HG02571 (cell line): ENCODE results near the gene DNAI2.
A peak's percentile ranks its signal among the peaks of the same experiment; 100 is the strongest.
"Not testable (repeated sequence)": the region's sequence is repeated elsewhere in the genome, so short reads cannot be mapped to it uniquely, and the experiment has no call there.

ENCODE experiments used
- ATAC-seq: cut with Tn5 transposase; IDR thresholded peaks from one replicate; pipeline ENCODE4 v1.9.1; 2021; ENCODE audit warnings: mild to moderate bottlenecking, moderate library complexity; ENCODE audit not compliant: unreplicated experiment

Gene DNAI2

DNA sequence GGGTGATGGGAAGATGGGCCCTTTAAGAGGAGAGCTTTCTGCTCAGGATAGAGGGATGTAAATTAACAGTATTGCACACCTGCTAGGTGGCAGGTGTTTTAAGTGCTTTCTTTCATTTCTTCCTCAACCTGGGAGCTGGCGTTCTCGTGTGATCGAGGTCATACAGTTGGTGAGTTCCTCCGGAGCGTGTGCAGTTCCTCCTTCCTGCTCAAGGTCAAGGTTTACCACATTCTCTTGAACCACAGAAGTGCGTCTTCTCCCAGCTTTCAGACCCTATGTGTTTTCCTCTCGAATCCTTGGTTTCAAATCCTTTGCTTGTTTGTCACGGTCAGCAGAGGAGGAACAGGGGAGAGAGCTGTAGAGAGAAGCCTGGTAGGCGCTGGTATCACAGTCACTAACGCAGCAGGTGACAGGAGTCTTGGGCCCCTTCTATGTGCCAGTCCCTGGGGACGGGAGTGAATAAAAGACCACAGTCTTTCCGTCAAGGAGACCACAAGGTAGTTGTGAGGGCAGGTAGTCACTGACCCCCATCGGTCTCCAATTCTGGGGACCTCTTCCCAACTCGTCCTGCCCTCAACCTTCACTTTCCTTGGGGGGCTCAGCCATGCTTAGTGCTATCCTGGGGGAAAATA is 791 bp downstream of the DNAI2 start:
- no peak for ATAC-seq

DNA sequence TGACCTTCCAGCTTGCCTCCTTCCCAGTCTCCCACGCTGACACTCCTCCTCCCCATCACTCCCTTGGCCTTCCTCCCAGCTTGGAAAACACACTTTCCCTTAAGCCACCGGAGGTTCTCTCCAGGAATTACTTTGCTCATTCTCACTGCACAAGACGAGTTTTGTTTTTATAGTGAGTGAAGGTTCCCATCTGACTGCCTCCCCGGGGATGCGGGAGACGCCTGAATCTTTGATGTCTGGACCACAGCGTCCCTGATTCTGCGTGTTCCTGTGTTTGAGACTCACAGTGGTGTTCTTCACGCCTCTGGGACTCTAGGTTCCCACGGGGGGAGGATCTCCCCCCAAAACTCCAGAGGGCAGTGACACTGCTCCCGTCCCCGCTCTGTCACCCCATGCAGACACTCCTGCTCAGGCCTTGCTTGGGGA is 2.0 kb downstream of the DNAI2 start:
- ATAC-seq: no peak

DNA sequence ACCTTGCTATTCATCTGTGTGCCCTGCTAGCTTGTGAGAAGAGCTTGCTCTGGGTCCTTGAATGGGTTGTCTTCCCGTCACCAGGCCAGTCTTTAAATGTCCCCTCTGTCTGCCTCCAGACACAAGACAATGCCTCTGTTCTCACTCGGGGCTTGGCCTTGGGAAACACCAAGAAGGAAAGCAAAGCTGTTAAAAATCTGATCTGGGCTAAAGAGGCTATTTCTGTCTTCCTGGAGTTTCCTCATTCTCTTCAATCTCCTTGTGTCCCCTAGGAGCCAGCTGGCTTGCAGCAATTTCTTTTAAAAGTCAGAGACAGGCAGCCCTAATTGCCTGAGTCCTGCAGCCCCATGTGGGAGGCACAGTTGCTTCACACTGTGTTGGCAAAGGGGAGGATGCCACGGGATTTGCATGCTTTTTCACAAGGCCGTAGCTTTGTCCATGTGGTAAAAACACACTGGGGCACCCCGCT is 2.5 kb downstream of the DNAI2 start:
- no peak for ATAC-seq

DNA sequence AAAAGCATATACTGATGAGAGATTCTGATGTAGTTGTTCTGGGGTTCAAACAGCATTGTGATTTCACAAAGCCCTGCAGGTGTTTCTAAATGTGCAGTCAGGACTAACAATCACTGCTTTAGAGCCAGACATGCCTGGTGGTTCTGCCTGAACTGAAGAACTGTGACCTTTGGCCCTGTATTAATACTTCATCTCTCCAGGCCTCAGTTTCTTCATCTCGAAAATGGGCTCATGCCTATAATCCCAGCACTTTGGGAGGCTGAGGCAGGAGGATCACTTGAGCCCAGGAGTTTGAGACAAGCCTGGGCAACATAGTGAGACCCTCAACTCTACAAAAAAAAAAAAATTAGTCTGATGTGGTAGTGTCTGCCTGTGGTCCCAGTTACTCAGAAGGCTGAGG is 3.9 kb downstream of the DNAI2 start:
- ATAC-seq: no peak

DNA sequence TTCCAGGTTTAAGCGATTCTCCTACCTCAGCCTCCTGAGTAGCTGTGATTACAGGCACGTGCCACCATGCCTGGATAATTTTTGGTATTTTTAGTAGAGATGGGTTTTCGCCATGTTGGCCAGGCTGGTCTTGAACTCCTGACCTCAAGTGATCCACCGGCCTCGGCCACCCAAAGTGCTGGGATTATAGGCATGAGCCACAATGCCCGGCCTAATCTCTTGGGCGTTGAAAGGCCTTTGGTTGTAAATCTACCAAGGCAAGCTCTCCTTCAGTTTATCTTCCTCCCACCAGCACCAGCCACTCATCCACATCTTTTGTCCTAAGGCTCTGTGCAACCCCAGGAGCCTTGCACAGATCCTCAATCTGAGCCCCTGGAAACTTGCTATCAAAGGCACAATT is 5.6 kb downstream of the DNAI2 start:
- ATAC-seq: not testable (repeated sequence)

DNA sequence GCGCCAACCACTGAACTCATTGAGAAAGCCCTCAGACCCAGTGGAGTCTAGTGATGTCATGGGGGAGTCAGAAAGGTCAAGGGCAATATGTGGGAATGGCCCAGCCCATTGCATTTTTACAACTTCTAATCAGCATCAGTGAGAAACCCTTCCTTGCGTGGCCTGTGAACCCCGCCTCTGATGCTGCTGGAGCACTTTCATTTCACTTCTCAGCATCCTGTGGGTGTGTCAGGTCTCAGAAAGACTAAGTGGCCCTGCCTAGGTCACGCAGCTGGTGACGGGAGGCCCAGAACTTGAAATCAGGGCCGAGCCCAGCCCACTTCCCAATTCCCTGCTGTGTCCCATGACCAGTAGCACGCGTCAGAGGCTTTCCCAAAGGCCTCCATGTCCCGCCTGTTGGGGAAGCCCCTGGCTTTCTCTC is 6.1 kb downstream of the DNAI2 start:
- no peak for ATAC-seq

DNA sequence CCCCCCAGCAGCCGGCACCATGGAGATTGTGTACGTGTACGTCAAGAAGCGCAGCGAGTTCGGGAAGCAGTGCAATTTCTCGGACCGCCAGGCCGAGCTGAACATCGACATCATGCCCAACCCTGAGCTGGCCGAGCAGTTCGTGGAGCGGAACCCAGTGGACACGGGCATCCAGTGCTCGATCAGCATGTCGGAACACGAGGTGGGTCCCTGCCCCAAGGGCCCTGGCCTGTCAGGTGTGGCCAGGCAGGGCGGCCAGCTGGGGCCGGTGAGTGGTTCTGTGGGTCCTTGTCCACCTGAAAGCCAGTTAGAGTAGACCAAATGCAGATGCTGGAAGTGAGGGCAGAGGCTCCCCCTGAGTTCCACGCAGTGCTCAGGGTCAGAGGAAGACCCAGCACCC is 7.8 kb downstream of the DNAI2 start:
- no peak for ATAC-seq

DNA sequence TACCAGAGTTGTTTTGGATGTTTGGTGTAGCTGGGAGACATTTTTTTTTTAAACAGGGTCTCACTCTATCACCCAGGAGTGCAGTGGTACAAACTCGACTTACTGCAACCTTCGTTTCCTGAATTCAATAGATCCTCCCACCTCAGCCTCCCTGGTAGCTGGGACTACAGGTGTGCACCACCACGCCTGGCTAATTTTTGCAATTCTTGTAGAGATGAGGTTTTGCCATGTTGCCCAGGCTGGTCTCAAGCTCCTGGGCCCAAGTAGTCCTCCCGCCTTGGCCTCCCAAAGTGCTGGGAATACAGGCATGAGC is 8.2 kb downstream of the DNAI2 start:
- ATAC-seq: not testable (repeated sequence)

DNA sequence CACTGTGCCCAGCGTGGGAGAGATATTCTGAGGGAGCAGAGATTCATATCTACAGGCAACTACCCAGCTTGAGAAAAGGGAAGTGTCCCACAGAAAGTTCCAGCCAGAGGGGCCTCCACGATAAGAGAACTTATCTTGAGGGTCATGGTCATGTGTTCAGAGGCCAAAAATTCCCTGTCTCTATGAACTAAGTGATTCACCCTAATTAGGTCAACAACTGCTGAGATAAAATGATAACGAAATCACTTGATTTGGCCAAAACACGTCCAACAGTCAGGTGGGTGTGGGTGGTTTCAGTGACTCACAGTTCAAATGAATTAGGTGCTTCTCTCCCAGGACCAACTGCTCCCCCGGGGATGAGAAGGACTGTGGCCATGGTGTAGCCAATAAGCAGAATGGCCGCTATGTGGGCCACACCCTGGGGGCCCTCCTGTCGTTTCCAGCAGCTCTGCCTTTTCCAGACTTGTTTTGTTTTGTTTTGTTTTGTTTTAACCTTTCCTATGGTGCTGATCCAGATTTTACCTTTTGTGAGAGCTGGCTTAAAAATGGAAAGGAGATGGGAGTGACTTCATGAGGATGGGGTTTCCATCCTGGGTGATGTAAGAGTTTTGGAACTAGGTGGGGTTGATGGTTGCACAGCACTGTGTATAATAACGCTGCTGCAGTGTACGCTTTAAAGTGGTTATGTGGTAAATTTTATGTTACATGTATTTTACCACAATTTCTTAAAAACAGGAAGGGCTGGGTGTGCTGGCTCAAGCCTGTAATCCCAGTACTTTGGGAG is 8.7 kb downstream of the DNAI2 start:
- ATAC-seq: no peak

DNA sequence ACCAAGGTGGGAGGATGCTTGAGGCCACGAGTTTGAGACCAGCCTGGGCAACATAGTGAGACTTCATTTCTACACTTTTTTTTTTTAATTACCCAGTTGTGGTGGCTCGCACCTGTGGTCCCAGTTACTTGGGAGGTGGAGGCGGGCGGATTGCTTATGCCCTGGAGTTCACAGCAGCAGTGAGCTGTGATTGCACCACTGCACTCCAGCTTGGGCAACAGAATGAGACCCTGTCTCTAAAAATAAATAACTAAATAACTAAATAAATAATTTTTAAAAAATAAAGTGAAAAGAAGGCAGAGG is 9.3 kb downstream of the DNAI2 start:
- no peak for ATAC-seq

DNA sequence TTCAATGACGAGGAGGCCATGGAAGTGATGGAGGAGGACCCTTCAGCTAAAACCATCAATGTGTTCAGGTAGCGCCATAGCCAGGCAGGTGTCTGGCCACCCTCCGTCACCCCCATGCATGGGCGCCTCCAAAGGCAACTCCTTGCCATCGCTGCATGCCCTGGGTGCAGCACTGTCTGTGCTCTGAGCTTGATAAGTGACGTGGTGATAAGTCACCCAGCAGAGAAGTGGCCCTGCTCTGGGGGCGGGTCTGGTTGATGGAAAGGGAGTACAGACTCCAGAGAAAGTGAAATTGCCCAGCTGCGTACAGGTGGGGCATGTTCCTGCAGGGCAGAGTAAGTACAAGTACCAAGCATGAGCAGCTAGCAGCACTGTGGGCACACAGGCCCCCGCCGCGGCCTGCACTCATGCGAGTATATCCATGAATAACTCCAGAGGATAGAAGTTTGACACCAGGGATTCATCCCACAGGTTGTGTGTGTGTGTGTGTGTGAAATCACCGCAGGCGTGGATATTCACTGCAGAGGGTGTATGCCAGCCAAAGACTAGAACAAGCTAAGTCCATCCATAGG is 13.1 kb downstream of the DNAI2 start:
- ATAC-seq: no peak

DNA sequence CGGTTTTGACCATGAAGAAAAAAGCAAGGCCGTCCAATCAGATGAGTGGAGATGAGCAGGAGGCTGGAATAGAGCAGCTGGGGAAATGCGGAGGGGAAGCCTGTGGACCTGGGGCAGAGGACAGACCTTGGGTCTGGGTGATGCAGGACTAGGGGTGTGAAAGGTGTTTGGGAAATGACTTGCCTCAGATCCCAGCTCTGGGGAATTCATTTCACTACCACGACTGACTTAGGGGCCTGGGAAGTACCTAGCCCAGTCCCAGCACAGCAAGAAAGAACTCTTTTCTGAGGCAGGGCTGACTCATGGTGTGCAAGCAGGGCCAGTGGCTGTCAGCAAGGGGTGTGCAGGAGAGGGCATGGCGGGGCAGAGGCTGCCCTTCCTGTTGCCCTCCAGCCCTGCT is 14.8 kb downstream of the DNAI2 start:
- peak; percentile 65 for ATAC-seq

DNA sequence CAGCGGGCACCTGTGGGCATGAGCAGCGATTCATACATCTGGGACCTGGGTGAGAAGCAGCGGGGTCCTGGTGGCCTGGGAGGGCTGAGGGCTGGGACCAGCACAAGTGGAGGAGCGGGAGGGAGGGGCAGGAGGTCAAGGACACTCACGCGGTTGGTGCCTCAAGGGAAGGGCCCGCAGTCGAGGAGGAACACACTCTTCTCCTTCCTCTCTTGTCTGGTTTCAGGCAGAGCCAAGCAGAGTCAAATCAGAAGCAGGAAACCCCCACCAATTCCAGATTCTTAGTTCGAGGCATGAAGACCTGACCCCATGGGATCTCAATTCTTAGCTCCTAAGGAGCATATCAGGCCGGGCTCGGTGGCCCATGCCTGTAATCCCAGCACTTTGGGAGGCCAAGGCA is 15.7 kb downstream of the DNAI2 start:
- no peak for ATAC-seq

DNA sequence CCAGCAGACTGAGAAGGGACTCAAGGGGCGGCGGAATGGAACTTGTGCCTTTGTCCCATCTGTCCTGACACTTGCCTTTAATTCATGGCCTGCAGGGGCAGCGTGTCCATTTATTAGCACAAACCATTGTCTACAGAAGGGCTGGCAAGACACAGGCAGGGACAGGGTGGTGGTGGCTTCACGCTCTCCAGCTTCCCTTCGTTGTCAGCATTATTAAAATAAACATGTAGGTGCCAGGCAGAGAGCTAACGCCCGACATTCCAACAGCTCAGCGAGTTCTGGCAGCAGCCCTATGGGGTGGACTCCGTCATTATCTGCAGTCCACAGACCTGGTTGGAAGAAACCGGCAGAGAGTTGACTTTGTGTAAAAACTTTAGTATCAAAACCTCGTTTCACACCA is 16.3 kb downstream of the DNAI2 start:
- no peak for ATAC-seq

DNA sequence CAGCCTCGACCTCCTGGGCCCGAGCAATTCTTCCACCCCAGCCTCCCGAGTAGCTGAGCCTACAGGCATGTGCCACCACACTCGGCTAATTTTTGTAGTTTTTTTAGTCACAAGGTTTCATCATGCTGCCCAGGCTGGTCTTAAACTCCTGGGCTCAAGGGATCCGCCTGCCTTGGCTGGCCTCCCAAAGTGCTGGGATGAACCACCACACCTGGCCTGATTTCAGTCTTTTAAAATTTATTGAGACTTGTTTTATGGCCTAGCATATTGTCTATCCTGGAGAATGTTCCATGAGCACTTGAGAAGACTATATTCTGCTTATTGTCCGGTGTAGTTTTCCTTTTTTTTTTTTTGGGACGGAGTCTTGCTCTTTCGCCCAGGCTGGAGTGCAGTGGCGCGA is 18.5 kb downstream of the DNAI2 start:
- ATAC-seq: no peak

DNA sequence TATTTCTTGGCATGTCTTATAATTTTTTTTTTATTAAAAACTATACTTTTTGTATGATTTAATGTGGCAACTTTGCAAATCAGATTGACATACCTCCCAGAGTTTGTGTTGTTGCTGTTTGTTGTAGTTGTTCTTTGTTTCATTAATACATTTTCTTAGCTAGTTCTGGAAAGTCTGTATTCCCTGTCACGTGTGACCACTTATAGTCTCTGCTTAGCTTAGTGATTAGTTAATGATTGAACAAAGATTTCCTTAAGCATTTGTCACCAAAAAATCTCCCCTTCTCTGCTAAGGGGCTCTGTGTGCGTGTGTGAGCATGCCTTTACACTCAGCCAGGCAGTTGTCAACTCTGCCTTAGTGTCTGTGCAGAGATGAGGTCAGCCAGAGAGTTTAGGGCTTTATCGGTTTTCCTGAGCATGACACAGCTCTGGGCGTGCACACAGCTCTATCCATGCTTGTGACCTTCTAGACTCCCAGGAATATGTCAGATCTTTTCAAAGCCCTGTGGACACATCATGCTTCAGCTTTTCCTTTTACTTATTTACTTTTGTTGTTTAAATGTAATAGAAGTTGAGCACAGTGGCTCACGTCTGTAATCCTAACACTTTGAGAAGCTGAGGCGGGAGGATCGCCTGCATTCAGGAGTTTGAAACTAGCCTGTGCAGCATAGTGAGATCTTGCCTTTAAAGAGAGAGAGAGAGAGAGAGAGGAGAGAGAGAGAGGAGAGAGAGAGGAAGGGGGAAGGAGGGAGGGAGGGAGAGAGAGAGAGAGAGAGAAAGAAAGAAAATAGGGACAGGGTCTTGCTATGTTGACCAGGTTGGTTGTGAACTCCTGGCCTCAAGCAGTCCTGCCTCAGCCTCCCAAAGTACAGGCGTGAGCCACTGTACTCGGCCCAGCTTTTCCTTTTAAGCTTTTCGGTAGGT is 21.9 kb downstream of the DNAI2 start:
- ATAC-seq: no peak

DNA sequence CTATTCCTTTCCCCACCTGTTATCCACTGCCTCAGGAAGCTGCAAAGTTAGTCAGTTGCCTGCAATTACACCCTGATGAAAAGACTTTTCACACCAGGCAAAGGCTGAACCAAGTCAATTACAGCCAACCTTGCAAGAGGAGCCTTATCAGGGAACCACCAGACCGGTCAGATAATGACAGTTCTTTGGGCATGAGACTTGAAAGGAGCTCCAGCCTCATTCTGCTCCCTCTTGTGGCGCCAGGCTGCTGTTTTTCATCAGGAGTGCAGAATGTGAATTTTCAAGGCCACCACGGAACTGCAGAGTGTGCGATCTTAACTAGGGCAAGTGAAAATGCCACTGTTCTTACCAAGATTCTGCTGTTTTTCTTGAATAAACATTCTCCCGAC is 22.5 kb downstream of the DNAI2 start:
- ATAC-seq: no peak

DNA sequence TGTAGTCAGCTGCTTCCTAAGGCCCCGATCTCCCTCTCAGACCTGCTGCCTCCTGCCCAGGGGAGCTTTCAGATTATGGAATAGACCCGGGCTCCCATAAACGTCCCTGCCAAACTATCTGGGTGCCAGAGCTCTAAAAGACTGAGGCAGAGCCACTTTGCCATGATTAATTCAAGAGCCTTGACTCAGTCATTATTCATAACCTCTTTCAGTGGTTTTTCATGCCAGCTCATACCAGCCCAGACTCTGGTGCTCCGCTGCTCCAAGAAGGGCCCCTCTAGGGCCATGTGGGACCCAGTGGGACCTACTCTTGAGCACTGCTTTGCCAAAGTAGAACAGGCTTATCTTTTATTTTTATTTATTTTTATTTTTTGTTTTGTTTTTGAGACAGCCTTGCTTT is 23.9 kb downstream of the DNAI2 start:
- no peak for ATAC-seq

DNA sequence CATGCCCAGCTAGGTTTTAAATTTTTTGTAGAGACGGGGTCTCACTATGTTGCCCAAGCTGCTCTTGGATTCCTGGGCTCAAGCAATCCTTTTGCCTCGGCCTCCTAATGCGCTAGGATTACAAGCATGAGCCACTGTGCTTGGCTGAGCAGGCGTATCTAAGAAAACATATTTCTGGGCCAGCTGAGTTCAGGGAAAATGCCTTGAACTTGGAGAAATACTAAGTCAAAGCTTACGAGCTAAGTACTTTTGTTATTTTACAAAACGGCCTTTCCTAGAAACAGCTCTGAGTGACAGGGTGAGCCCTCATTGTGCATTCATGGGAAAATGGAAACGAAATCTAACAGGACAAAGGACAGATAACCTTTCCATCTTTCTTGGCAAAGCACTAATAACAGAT is 24.7 kb downstream of the DNAI2 start:
- ATAC-seq: no peak

DNA sequence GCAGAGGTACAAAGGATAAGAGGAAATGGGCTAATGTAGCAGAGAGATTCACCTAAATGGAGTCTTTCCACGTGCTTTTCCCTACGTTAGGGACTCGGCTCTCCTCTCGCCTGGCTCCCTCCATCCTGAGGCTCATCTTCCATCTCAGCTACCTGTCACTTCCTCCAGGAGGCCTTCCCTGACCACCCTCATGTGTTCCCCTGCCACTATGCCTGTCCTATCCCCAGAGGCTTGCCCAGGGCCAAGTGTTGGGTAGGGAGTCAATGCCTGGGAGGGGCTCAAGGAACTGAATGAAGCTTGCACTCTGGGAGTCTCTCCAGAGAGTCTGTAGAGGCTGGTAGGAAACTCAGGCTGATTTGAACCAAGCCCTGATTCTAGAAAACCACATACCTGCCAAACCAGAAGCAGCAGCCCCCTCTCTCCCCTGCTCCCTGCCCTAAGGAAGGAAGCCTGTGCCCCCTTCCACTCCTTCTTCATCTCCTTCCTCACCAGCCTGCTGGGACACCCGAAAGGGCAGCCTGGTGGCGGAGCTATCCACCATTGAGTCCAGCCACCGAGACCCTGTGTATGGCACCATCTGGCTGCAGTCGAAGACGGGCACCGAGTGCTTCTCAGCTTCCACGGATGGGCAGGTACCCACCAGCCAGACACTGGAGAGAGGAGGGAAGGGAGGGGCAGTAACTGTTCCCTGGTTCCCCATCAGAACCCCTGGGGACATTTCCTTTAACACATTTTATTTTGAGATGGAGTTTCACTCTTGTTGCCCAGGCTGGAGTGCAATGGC is 25.4 kb downstream of the DNAI2 start:
- no peak for ATAC-seq

DNA sequence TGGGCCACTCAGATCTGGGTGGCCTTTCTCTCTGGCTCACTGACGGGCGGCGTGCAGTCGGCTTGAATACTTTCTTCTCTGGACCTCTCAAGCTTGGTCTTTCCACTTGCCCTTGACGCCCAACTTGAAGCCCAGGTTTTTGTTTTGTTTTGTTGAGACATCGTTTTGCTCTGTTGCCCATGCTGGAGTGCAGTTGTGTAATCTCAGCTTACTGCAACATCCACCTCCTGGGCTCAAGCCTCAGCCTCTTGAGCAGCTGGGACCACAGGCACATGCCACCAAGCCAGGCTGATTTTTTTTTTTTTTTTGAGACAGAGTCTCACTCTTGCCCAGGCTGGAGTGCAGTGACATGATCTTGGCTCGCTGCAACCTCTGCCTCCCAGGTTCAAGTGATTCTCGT is 29.3 kb downstream of the DNAI2 start:
- ATAC-seq: no peak
